Germinal center (tissue), 1 donor: Measurements from ENCODE around the gene ETNK1.

Experiments used
- DNase-seq: peaks from one replicate; pipeline ENCODE4 v3.0.0; 2012; ENCODE audit warnings: mixed read lengths, low spot score

ETNK1 gene

GRCh38 chr12:22635812-22636211 is 10.8 kb downstream of the ETNK1 start:
- DNase-seq = no peak

- DNase-seq = no peak
These were observed 15.9 kb downstream of the ETNK1 start for GRCh38 chr12:22640851-22641250.

DNA sequence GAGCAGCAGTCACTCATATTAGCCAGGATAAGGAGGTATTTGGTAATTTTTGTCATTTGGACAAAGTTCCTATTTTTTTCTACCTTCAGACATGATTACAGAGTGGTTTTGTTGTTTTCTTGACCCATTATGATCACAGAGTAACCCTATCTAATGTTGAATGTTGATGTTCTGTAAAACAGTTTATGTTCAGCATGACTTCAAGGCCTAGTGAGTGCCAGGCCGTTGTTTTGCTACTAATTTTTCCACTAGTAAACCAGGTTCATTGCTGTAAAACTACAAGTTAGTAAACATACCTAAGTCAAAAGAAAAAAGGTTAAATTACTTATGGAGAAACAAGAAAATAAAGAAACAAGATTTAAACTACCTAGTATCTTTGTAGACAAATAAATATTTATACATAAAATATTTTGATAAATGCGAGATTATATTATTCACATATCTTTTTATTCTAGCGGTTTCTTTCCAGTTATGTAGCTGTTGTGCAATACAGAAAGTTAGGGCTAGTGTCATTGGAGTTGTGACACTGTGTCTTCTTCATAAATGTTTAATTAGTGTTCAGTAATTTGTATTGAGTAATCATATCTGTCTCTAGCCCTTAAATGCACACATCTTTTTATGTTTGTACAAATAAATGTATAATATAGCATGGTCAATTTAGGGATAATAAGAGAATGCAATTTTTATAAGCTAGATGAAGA is 16.5 kb downstream of the ETNK1 start:
- no peak for DNase-seq

DNA sequence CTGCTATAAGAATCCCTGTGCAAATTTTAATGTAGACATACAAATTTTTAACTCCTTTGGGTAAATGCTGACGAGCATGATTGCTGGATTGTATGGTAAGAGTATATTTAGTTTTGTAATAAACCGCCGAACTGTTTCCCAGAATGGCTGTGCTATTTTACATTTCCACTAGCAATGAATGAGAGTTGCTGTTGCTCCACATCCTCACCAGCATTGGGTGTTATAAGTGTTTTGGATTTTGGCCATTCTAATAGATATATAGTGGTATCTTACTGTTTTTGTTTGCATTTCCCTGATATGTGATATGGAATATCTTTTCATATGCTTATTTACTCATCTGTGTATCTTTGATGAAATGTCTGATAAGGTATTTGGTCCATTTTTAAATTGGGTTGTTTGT is 23.7 kb downstream of the ETNK1 start:
- no peak for DNase-seq

DNA sequence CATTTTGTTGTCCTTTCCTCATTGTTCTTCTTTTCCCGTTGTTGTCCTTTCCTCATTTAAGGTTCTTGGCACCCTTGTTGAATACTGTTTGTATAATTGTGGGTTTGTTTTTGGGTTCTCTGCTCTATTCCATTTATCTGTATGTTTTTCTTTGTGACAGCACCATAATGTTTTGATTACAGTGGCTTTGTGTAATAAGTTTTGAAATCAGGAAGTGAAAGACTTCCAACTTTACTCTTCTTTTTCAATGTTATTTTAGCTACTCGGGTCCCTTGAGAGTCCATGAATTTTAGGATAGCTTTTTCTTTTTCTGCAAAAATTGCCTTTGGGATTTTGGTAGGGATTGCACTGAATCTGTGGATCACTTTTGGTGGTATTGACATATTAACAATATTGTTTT is 28.1 kb downstream of the ETNK1 start:
- DNase-seq = no peak

DNA sequence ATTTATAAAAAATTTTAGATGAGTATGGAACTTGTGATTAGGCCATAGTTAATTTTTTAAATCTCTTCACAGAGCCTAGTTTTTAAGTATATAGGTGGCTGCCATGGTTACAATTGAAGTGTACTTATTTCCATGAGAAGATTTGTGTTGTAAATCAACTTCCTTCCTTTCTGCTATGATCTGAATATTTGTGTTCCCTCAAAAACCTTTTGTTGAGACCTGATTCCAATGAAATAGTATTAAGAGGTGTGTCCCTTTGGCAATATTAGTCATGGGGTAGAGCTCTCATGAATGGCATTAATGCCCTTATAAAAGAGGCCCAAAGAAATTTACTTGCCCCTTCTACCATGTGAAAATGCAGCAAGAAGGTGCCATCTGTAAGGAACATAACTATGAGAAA is 28.8 kb downstream of the ETNK1 start:
- DNase-seq = no peak

GRCh38 chr12:22656376-22656775 is 31.4 kb downstream of the ETNK1 start:
- DNase-seq = no peak

- no peak for DNase-seq
These were observed 31.9 kb downstream of the ETNK1 start for GRCh38 chr12:22656831-22657230.

DNA sequence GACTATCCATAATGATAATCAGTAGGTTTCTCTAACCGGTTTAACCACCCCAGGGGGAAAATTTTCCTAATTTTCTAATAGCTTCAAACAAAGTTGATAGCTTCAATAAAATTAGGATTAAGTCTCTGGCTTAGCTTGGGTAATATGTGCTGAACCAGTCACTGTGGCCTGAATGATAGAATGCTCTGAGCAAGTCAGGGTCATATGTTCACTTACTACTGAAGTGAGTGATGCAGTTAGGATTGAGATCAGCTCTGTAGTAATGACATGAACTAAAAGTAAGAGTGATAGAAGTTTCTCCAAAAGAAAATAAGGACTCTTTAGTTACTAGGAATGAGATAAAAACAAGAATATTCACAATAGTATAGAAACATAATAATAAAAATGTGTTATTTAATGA is 32.6 kb downstream of the ETNK1 start:
- no peak for DNase-seq

- no peak for DNase-seq
These were observed 33.2 kb downstream of the ETNK1 start for GRCh38 chr12:22658214-22658613.

GRCh38 chr12:22662356-22662755 is 37.4 kb downstream of the ETNK1 start:
- no peak for DNase-seq

GRCh38 chr12:22665476-22665875 is 40.5 kb downstream of the ETNK1 start:
- no peak for DNase-seq

DNA sequence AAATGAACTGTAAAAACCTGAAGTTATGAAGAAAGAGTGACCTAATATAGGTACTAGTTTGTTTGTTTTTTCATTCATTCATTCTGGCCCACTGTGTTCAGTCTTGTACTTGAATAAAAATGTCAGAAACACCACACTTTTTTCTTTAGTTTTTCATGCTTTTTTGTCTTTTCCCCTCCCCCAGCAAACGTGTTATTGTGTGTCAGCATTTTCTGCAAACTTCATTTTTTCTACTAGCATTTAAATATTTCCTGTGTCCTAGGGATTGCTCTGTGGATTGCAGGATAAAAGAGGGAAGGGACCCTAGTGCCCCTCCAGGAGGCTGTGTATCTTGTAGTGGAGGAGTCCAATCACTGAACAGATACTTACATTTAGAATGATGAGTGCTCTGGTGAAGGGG is 42.2 kb downstream of the ETNK1 start:
- DNase-seq = no peak

DNA sequence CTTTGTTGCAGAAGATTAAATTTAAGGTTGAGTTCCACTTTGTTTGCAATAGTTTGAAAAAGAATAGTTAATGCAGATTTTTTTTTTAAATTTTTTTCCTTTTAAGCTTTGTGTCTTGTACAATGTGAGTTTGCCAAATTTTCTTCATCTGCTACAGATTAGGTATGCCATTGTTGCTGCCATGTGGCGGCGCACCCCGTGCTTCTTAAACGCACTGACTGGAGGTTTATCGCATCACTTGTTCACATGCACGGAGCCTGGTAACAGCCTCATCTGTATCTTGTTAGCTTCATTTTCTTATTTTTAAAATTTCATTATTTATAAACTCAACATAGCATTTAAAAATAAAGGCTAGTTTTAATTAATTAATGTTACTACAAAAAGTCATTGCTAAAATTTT is 43.5 kb downstream of the ETNK1 start:
- no peak for DNase-seq

GRCh38 chr12:22670762-22671161 is 45.8 kb downstream of the ETNK1 start:
- DNase-seq = no peak

DNA sequence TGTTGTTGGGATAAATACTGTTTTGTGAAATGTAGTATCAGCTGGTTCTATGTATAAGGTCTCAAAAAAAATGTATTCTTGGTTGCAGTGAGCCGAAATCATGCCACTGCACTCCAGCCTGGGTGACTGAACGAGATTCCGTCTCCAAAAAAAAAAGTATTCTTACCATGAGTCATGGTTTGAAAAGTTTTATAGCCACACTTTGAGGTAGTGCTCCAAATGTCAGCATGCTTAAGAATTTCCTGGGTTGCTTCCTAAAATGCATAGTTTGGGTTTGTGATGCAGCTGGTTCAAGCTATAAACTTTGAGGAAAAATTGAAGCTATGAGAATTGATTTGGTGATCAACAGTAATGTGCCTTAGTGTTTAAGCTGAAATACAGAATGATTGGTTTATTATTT is 48.0 kb downstream of the ETNK1 start:
- DNase-seq = no peak

GRCh38 chr12:22677781-22678574 is 53.0 kb downstream of the ETNK1 start:
- DNase-seq = no peak

DNA sequence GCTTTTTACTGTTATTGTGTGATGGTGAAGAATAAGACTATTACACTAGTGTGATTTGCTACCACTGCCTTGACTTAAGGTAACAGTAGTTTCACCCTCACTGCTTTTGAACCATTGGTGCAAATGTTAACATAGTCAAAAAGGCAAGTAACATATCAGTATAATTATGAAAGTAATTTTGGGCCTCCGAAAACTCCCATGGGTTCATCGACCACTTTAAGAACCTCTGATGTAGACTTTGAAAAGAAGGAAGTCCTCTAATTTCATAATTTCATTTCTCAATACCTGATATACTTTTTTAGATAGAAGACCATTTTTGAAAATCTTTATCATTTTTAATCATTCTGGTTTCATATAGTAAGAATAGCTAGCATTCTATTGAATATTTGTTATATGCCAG is 57.7 kb downstream of the ETNK1 start:
- no peak for DNase-seq

DNA sequence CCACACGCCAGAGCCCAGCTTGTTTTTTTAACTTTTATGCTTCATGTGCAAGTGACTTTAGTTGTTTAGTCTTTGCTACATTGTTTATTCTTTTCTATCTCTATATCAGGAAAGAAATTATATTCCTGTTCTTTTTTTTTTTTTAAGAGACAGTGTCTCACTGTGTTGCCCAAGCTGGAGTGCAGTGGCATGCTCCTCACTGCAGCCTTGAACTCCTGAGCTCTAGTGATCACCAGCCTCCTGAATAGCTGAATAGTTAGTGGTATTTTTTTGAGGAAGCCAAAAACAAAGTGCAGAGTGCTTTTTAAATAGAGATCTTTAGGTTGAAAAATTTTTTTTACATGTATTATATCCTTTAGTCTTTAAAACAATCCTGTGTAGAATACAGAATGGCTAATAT is 58.2 kb downstream of the ETNK1 start:
- DNase-seq = no peak

DNA sequence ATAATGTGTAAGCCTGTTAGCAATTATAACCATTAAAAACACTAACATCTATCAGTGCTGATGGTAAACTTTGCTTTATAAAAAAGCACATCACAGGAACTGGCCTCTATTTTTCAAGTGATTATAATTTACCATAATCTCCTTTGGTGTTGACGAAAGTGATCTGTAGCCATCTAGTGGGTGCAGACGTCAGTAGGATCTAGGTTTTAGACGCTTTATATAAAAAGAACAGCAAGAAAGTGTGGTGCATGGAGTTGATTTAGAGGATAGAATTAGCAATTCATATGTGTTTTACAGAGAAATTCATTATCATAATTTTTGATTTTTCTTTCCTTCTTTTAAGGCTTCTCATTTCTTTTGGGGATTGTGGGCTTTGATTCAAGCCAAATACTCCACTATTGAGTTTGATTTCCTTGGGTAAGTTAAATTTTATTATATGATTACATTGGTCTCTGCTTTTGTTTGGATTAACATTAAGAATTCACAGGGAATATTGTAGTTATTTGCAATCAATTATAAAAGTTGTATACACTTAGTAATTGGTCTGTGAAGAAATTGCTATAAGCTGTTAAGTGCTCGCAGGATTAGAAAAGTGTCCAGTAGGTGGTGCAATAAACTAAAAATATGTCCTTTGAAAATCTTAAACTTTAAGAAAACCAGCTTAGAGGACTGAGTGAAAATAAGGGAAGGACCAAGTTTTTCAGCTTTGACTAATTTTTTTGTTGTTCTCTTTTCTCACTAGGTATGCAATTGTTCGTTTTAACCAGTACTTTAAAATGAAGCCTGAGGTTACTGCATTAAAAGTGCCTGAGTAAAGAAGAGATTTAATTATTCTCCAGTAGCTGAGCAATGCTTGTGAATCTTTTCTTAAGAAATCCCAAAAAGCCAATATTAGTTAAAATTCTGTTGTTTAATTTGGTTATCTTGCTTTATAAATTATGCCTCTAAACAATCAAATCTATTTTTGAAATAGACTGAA is 59.5 kb downstream of the ETNK1 start:
- peak; percentile 6 for DNase-seq

DNA sequence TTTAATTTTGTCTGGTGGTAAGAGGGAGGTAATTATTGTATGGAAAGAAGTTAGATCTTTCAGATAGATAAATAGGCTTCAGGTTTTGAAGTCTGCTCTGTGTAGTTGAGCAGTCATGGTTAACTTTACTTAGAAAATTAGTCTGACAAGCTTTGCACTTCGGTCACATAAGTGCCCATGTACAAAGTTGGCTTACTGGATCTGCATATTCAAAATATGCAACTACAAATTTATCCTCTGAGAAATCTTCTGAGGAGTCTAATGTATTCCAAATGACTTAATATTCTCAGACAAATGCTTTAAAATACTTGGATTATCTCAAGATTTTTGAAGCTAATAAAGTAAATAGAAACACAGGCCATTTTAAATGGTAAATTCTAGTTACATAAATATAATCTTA is 61.2 kb downstream of the ETNK1 start:
- DNase-seq = no peak

GRCh38 chr12:22687361-22688076 is 62.5 kb downstream of the ETNK1 start:
- DNase-seq = no peak
